PFSK-1 (cell line): ENCODE measurements around the gene PLIN3.

Experiments
- FOXP2 ChIP-seq: optimal IDR thresholded peaks from 2 replicates; pipeline ENCODE3; 2011; ENCODE audit warnings: borderline replicate concordance, control low read depth, inconsistent platforms; ENCODE audit not compliant: insufficient read depth; ENCODE audit errors: extremely low read length, extremely low read depth
- POLR2AphosphoS5 ChIP-seq: IDR thresholded peaks from 2 replicates; pipeline ENCODE4 v1.6.1; 2012; ENCODE audit warnings: low read depth, mild to moderate bottlenecking, control low read depth, low read length, moderate library complexity
- SIN3A ChIP-seq: IDR thresholded peaks from 2 replicates; pipeline ENCODE4 v1.6.1; 2012; ENCODE audit warnings: mild to moderate bottlenecking, low read length, moderate library complexity, borderline replicate concordance; ENCODE audit not compliant: insufficient read depth
- TAF1 ChIP-seq: IDR thresholded peaks from 2 replicates; pipeline ENCODE4 v1.6.1; 2012; ENCODE audit warnings: low read length, control low read depth, borderline replicate concordance; ENCODE audit not compliant: insufficient read depth
- TF ChIP-seq, protein P1 (sequence below), 2 experiments: IDR thresholded peaks; 2 replicates each; pipeline versions ENCODE4 v1.6.1 to v1.8.0; 2011 to 2012; ENCODE audit warnings: low read depth in 2 of 2, low read length in 2 of 2, control low read depth in 1 of 2, inconsistent platforms in 1 of 2, mild to moderate bottlenecking in 1 of 2, moderate library complexity in 1 of 2; ENCODE audit not compliant: insufficient read depth in 1 of 2

Gene PLIN3

DNA sequence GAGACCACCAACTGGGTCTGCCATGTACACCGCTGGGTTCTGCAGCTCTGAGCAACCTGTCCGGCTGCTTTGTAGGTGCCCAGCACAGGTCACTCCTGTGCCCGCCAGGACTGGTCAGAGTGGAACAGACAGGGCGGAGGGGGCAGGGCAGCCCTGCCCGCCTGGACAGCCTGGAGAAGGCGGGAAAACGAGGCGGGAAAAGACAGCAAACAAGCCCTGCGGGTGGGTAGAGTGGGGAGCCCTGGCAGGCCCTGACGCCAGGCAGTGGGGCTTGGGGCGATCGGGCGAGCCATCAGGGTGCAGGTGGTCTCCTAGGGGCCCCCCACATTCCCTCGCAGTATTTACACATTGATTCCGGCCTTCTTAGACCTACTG lies 41.3 kb upstream of the PLIN3 start:
- TF ChIP-seq, protein P1, sequence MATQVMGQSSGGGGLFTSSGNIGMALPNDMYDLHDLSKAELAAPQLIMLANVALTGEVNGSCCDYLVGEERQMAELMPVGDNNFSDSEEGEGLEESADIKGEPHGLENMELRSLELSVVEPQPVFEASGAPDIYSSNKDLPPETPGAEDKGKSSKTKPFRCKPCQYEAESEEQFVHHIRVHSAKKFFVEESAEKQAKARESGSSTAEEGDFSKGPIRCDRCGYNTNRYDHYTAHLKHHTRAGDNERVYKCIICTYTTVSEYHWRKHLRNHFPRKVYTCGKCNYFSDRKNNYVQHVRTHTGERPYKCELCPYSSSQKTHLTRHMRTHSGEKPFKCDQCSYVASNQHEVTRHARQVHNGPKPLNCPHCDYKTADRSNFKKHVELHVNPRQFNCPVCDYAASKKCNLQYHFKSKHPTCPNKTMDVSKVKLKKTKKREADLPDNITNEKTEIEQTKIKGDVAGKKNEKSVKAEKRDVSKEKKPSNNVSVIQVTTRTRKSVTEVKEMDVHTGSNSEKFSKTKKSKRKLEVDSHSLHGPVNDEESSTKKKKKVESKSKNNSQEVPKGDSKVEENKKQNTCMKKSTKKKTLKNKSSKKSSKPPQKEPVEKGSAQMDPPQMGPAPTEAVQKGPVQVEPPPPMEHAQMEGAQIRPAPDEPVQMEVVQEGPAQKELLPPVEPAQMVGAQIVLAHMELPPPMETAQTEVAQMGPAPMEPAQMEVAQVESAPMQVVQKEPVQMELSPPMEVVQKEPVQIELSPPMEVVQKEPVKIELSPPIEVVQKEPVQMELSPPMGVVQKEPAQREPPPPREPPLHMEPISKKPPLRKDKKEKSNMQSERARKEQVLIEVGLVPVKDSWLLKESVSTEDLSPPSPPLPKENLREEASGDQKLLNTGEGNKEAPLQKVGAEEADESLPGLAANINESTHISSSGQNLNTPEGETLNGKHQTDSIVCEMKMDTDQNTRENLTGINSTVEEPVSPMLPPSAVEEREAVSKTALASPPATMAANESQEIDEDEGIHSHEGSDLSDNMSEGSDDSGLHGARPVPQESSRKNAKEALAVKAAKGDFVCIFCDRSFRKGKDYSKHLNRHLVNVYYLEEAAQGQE (IDR thresholded peaks at IDR 0.05; ENCODE audit: insufficient read depth in 1 of 2, low read depth in 2 of 2, low read length in 2 of 2), result no peak
- no peak for TF ChIP-seq POLR2AphosphoS5
- TF ChIP-seq TAF1, result no peak
- no peak for TF ChIP-seq SIN3A
- TF ChIP-seq FOXP2, result no peak

DNA sequence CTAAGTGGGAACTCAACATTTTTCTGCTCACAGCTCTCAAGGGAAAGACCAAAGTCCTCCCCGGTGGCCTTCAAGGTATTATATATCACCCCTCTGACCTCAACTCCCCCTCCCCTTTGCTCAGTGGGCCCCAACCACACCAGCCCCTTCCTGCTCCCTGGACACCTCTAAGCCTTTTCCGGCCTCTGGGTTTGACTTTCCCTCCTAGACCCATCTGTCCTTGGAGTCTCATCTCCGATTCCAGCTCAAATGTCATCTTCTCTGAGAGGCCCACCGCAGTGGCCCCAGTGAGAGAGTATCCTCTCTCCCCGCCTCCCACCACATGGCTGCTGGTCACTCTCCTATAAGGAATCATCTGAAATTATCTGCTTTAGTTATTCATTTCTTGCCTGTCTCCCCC lies 40.9 kb upstream of the PLIN3 start:
- TF ChIP-seq TAF1, result no peak
- no peak for TF ChIP-seq FOXP2
- TF ChIP-seq POLR2AphosphoS5, result no peak
- no peak for TF ChIP-seq SIN3A
- TF ChIP-seq, protein P1 (IDR thresholded peaks at IDR 0.05; ENCODE audit: insufficient read depth in 1 of 2, low read depth in 2 of 2, low read length in 2 of 2), result no peak

DNA sequence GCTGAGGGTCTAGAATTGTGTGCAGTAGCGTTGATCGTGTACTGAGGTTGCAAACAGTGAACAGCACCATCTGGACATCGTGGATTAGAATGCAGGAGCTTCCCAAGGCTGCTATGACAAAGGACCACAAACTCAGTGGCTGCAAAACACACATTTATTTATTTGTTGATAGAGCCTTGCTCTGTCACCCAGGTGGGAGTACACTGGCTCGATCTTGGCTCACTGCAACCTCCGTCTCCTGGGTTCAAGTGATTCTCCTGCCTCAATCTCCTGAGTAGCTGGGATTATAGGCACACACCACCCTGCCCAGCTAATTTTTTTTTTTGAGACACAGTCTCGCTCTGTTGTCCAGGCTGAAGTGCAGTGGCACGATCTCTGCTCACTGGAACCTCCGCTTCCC lies 39.5 kb upstream of the PLIN3 start:
- TF ChIP-seq TAF1, result no peak
- TF ChIP-seq SIN3A, result no peak
- TF ChIP-seq POLR2AphosphoS5, result no peak
- TF ChIP-seq, protein P1 (IDR thresholded peaks at IDR 0.05; ENCODE audit: insufficient read depth in 1 of 2, low read depth in 2 of 2, low read length in 2 of 2), result no peak

DNA sequence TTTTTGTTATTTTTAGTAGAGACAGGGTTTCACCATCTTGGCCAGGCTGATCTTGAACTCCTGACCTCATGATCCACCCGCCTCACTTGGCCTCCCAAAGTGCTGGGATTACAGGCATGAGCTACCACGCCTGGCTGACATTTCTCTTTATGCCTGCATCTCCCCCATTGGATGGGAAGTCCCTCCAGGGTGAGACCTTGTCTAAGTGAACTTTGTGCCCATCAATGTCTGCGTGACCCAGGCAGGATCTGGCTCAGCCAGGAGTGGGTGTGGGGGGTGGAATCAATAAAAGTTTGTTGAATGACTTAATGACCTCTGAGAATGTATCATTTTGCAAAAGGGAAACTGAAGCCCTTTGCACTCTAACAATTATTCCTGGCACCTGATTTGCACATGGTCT lies 37.0 kb upstream of the PLIN3 start:
- TF ChIP-seq TAF1 (no peak), POLR2AphosphoS5 (no peak), SIN3A (no peak), FOXP2 (no peak)
- TF ChIP-seq, protein P1 (IDR thresholded peaks at IDR 0.05; ENCODE audit: insufficient read depth in 1 of 2, low read depth in 2 of 2, low read length in 2 of 2), result no peak

DNA sequence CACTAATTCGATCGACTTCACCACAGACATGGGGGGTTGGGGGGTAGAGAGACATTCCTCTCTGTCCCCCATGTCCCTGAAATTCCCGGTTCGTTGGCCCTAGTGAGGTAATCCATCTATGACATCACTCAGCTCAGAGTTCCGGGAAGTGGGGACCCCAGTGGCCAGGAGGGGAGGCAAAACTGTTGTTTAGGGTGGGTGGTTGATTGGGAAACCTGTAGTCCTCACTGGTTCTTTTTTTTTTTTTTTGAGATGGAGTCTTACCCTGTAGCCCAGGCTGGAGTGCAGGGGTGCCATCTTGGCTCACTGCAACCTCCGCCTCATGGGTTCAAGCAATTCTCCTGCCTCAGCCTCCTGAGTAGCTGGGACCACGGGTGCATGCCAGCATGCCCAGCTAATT lies 35.3 kb upstream of the PLIN3 start, which contains the start of gene ARRDC5:
ARRDC5 (minus strand) TSS at position 101 of the 400 bp plus-strand sequence; CDS start at position 30, 71 bp downstream.
- TF ChIP-seq TAF1 (no peak), POLR2AphosphoS5 (no peak), FOXP2 (no peak), SIN3A (no peak)
- TF ChIP-seq, protein P1 (IDR thresholded peaks at IDR 0.05; ENCODE audit: insufficient read depth in 1 of 2, low read depth in 2 of 2, low read length in 2 of 2), result no peak
